Endodermal cell (in vitro differentiated cells): ENCODE measurements around the gene CD226. TPM values are rescaled to one million over a fixed set of nuclear protein-coding genes. Genes with fewer than 3 reads are reported as not detected.

Experiments used
- DNase-seq: peaks from one replicate; pipeline ENCODE4 v3.0.0-alpha.2; 2017
- H3K27ac ChIP-seq: 2 replicates; pipeline ENCODE4 v1.5.1; 2013; ENCODE audit warnings: mild to moderate bottlenecking, low read depth, low read length, moderate library complexity
- H3K27me3 ChIP-seq: 2 replicates; pipeline ENCODE4 v1.6.1; 2013; ENCODE audit warnings: mild to moderate bottlenecking, low read length, moderate library complexity; ENCODE audit not compliant: insufficient read depth, control insufficient read depth, poor library complexity, severe bottlenecking
- H3K36me3 ChIP-seq: 2 replicates; pipeline ENCODE4 v1.7.0; 2013; ENCODE audit warnings: mild to moderate bottlenecking, low read length, moderate library complexity; ENCODE audit not compliant: control insufficient read depth, insufficient read depth
- H3K4me1 ChIP-seq: one replicate; pipeline ENCODE4 v1.7.0; 2013; ENCODE audit warnings: low read length; ENCODE audit not compliant: control insufficient read depth, insufficient read depth
- H3K4me3 ChIP-seq: 2 replicates; pipeline ENCODE4 v1.5.1; 2013; ENCODE audit warnings: mild to moderate bottlenecking, low read length, moderate library complexity
- H3K9ac ChIP-seq: 2 replicates; pipeline ENCODE4 v1.6.1; 2013; ENCODE audit warnings: mild to moderate bottlenecking, low read length, moderate library complexity; ENCODE audit not compliant: poor library complexity, severe bottlenecking; ENCODE audit errors: extremely low read depth
- H3K9me3 ChIP-seq: 2 replicates; pipeline ENCODE4 v1.6.1; 2013; ENCODE audit warnings: mild to moderate bottlenecking, low read length, moderate library complexity; ENCODE audit not compliant: control insufficient read depth
- H3K27ac Mint-ChIP-seq: 2 replicates; pipeline ENCODE4 v1.8.0; 2020; ENCODE audit warnings: mixed read lengths
- H3K27me3 Mint-ChIP-seq: 2 replicates; pipeline ENCODE4 v1.8.0; 2021; ENCODE audit warnings: mild to moderate bottlenecking, mixed read lengths; ENCODE audit not compliant: insufficient read depth
- H3K36me3 Mint-ChIP-seq: 2 replicates; pipeline ENCODE4 v1.8.0; 2020; ENCODE audit warnings: low read depth, mixed read lengths
- H3K4me1 Mint-ChIP-seq: 2 replicates; pipeline ENCODE4 v1.8.0; 2020; ENCODE audit warnings: mixed read lengths
- H3K4me3 Mint-ChIP-seq: 2 replicates; pipeline ENCODE4 v1.8.0; 2020; ENCODE audit warnings: mild to moderate bottlenecking, moderate library complexity, mixed read lengths
- H3K9me3 Mint-ChIP-seq: 2 replicates; pipeline ENCODE4 v1.8.0; 2020; ENCODE audit warnings: mild to moderate bottlenecking, mixed read lengths
- CTCF ChIP-seq: fragments of 200-600 bp; sonication (generic); conservative IDR thresholded peaks from 2 replicates; pipeline ENCODE4 v1.5.0; 2021; ENCODE audit warnings: antibody characterized with exemption, mild to moderate bottlenecking
- WGBS, 2 experiments: methylation state at CpG; one replicate each; pipeline versions ENCODE4 v1.1.5 to v1.1.7; 2013; ENCODE audit warnings: missing lambda C conversion rate in 2 of 2, mixed read lengths in 1 of 2; ENCODE audit not compliant: insufficient coverage in 1 of 2, insufficient read length in 1 of 2; 5-methylcytosine and 5-hydroxymethylcytosine counted together
- long read RNA-seq, 4 experiments: library from polyadenylated mRNA in 2 of 4; library from RNA in 1 of 4; library from capped mRNA in 1 of 4; stranded (forward) in 3 of 4; unstranded in 1 of 4; transcript quantifications; one replicate each; pipeline ENCODE4 v2.0.0, GENCODE V29; 2020 to 2021; ENCODE audit warnings: inconsistent platforms in 1 of 4
- polyA plus RNA-seq, 2 experiments: library from polyadenylated mRNA; stranded (reverse); fragments of 50-300 nt; gene quantifications; one replicate each; pipeline ENCODE4 v1.2.3, GENCODE V29; 2013
- total RNA-seq, 2 donors: library from RNA; stranded (reverse); fragmentation: NEBNext Ultra II Directional in 1 of 2; extraction: Animal tissue kit (Norgen Biotek cat#: 25700) in 1 of 2; gene quantifications; 2 replicates in 1 of 2; 3 replicates in 1 of 2; pipeline ENCODE4 v1.2.1, GENCODE V29; 2021

CD226 gene
- under 1 TPM in 1 of 2 donors, not detected in 1; 0.13 TPM for total RNA-seq
- 0.07 TPM for polyA plus RNA-seq (2013, experiment 1 of 2)
- 0.08 TPM for polyA plus RNA-seq (2013, experiment 2 of 2)
- long read RNA-seq, experiment 1: 0 reads
- long read RNA-seq, experiment 2: 0 reads
- long read RNA-seq, experiment 3, partial matches to known transcripts: 0 of 1 reads
- long read RNA-seq, experiment 3, other reads (novel, unspliced or antisense): 1 of 1 reads
- long read RNA-seq, experiment 4: 0 reads

DNA sequence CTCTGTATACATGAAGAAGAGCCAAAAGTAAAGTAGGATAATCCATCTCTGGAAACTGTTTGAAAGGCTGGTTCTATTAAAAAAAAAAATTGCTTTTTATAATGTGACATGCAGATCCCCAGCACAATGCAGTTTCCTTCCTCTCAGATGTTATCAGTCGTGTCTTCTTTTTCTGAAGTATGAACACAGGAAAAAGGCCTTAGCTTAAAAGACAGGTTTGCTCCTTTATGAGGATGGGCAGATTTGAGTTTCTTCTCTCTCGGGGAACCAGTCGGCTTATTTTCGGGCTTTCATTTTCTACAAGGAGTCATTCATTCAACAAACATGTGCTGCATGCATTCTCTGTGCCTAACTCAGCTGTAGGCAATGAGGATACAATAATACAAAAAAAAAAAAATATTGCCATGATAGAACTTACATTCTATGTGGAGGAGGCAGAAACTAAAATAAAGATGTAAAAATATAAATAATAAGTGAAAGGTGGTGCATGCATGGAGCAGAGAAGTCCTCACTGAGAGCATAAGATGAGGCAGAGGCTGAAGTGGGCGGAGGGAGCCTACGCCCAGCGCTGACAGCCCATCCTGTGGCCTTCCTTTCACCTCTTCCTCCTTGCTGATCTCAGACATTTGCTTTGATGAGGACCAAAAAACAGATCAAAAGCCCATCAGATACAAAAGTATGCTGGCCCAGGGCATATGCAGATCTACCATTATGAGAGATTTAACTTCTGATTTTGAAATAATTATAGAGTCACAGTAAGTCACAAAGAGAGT is at the start of gene CD226:
TSS of gene CD226 (minus strand) at position 513 of the 773 bp plus-strand sequence. CDS start at position 46, 467 bp downstream.
- H3K36me3 ChIP-seq: no peaks in the 10 kb centered on the region
- H3K4me3 ChIP-seq: no peak within 1 kb of the TSS
- Mint-ChIP-seq H3K9me3 (no peaks in the 10 kb centered on the region), H3K4me3 (no peak within 1 kb of the TSS), H3K36me3 (no peaks in the 10 kb centered on the region), H3K27ac (no peak within 1 kb of the TSS), H3K27me3 (no peaks in the 10 kb centered on the region), H3K4me1 (no peaks in the 10 kb centered on the region)
- no peak for DNase-seq
- no peaks in the 10 kb centered on the region for H3K27me3 ChIP-seq
- no peak within 1 kb of the TSS for H3K9ac ChIP-seq
- TF ChIP-seq CTCF: no peak
- no peaks in the 10 kb centered on the region for H3K9me3 ChIP-seq
- 83 to 94% methylated on average over 6 to 7 of the region's 7 CpGs for WGBS, 2 experiments
- no peaks in the 10 kb centered on the region for H3K4me1 ChIP-seq
- no peak within 1 kb of the TSS for H3K27ac ChIP-seq

- no peaks in the 10 kb centered on the region for H3K36me3 Mint-ChIP-seq
- 73 to 93% methylated on average over 3 to 7 of the region's 7 CpGs for WGBS, 2 experiments
- Histone ChIP-seq H3K9me3 (no peaks in the 10 kb centered on the region), H3K36me3 (no peaks in the 10 kb centered on the region), H3K27me3 (no peaks in the 10 kb centered on the region), H3K4me3 (no peak overlapping the region), H3K9ac (no peak overlapping the region), H3K4me1 (no peaks in the 10 kb centered on the region), H3K27ac (no peak overlapping the region)
- H3K4me3 Mint-ChIP-seq: no peak overlapping the region
- H3K9me3 Mint-ChIP-seq: no peaks in the 10 kb centered on the region
- peak overlapping the region; percentile 6 for H3K27ac Mint-ChIP-seq
- no peaks in the 10 kb centered on the region for H3K27me3 Mint-ChIP-seq
- peaks cover 7% of the 10 kb centered on the region for H3K4me1 Mint-ChIP-seq
- DNase-seq: no peak
- TF ChIP-seq CTCF: no peak
Measured at GRCh38 chr18:69996951-69997798, 49.5 kb upstream of the CD226 start.

DNA sequence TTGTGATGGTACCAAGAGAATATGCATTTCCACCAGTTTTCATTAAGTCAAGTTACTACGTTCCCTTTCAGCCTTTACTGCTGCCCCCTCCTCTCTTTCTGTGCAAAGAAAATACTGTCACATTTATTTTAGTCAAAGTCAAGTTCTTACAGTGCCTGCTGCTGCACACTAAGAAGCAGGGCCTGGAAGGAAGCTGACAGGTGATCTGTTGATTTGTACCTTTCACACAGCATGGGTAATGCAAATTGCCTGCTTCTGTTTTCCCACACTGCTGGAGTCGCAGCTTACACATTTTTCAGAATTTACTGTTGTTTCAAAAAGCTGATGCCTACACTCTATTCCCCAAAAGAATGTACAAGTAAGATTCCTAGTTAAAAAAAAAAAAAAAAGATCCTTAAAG is 48.7 kb upstream of the CD226 start:
- H3K4me1 ChIP-seq: no peaks in the 10 kb centered on the region
- H3K4me3 Mint-ChIP-seq: no peak overlapping the region
- no peak for TF ChIP-seq CTCF
- DNase-seq: no peak
- H3K9me3 ChIP-seq: no peaks in the 10 kb centered on the region
- H3K27me3 ChIP-seq: no peaks in the 10 kb centered on the region
- no peak overlapping the region for H3K27ac Mint-ChIP-seq
- no peak overlapping the region for H3K27ac ChIP-seq
- H3K36me3 ChIP-seq: no peaks in the 10 kb centered on the region
- peaks cover 3% of the 10 kb centered on the region for H3K36me3 Mint-ChIP-seq
- no peak overlapping the region for H3K9ac ChIP-seq
- no peaks in the 10 kb centered on the region for H3K27me3 Mint-ChIP-seq
- WGBS, 2 experiments: 69% methylated on average over 2 of the region's 2 CpGs; no CpG with 5 or more reads in 1 of the 2 experiments
- peaks cover 7% of the 10 kb centered on the region for H3K4me1 Mint-ChIP-seq
- peaks cover 3% of the 10 kb centered on the region for H3K9me3 Mint-ChIP-seq
- no peak overlapping the region for H3K4me3 ChIP-seq
